NAMALWA (cell line): ENCODE measurements around the gene MRTFB.

Experiments used
- DNase-seq: peaks from one replicate; pipeline ENCODE4 v3.0.0-alpha.2; 2015; ENCODE audit warnings: low spot score

The MRTFB gene

GRCh38 chr16:14186007-14186794 lies 115.1 kb downstream of the MRTFB start:
- no peak for DNase-seq

- DNase-seq: no peak
These were observed 115.7 kb downstream of the MRTFB start for GRCh38 chr16:14186795-14187221.

- DNase-seq: no peak
These were observed 116.6 kb downstream of the MRTFB start for GRCh38 chr16:14187517-14188338.

- DNase-seq: peak; percentile 61
These were observed 122.3 kb downstream of the MRTFB start for GRCh38 chr16:14193316-14193871.

GRCh38 chr16:14194721-14195120 lies 123.6 kb downstream of the MRTFB start:
- no peak for DNase-seq

GRCh38 chr16:14196011-14196410 lies 124.9 kb downstream of the MRTFB start:
- no peak for DNase-seq

- DNase-seq: peak; percentile 7
These were observed 125.4 kb downstream of the MRTFB start for GRCh38 chr16:14196539-14196938.

- no peak for DNase-seq
These were observed 126.9 kb downstream of the MRTFB start for GRCh38 chr16:14198012-14198411.

- no peak for DNase-seq
These were observed 127.5 kb downstream of the MRTFB start for GRCh38 chr16:14198572-14198971.

GRCh38 chr16:14199199-14199598 lies 128.1 kb downstream of the MRTFB start:
- DNase-seq: no peak

GRCh38 chr16:14199624-14200023 lies 128.5 kb downstream of the MRTFB start:
- no peak for DNase-seq

GRCh38 chr16:14202095-14202494 lies 131.0 kb downstream of the MRTFB start:
- DNase-seq: no peak

GRCh38 chr16:14202697-14203096 lies 131.6 kb downstream of the MRTFB start:
- DNase-seq: peak; percentile 16

GRCh38 chr16:14203166-14203565 lies 132.0 kb downstream of the MRTFB start:
- no peak for DNase-seq

GRCh38 chr16:14205666-14206065 lies 134.5 kb downstream of the MRTFB start:
- no peak for DNase-seq

GRCh38 chr16:14211856-14212543 lies 140.9 kb downstream of the MRTFB start:
- DNase-seq: no peak

- no peak for DNase-seq
These were observed 144.8 kb downstream of the MRTFB start for GRCh38 chr16:14215941-14216340.

GRCh38 chr16:14219983-14220382 lies 148.9 kb downstream of the MRTFB start:
- DNase-seq: no peak

GRCh38 chr16:14223632-14224031 lies 152.5 kb downstream of the MRTFB start:
- DNase-seq: no peak

- no peak for DNase-seq
These were observed 154.3 kb downstream of the MRTFB start for GRCh38 chr16:14225457-14225856.

- DNase-seq: no peak
These were observed 161.2 kb downstream of the MRTFB start for GRCh38 chr16:14232106-14232864.

GRCh38 chr16:14236401-14236800 lies 165.3 kb downstream of the MRTFB start:
- DNase-seq: no peak
